ENCODE results near the gene OCA2.

- TF ChIP-seq CTCF (IDR thresholded peaks at IDR 0.05; ENCODE audit: low read length) = no peak
- TF ChIP-seq EZH2phosphoT487 (IDR thresholded peaks at IDR 0.05; ENCODE audit: low read length) = no peak
Observed at GRCh38 chr15:27824841-27825422, 274.2 kb downstream of the OCA2 start.
